SK-N-MC (cell line): ENCODE data around the gene GALNT13.

ENCODE experiments used
- EZH2 ChIP-seq: fragments of 200-600 bp; sonication (generic); IDR thresholded peaks from one replicate; pipeline ENCODE4 v1.6.1; 2017; ENCODE audit warnings: antibody characterized with exemption
- FOXP2 ChIP-seq: optimal IDR thresholded peaks from 2 replicates; pipeline ENCODE3; 2011; ENCODE audit warnings: mild to moderate bottlenecking, moderate library complexity; ENCODE audit not compliant: insufficient read depth; ENCODE audit errors: extremely low read length, control extremely low read depth
- POLR2AphosphoS5 ChIP-seq: IDR thresholded peaks from 2 replicates; pipeline ENCODE4 v1.6.1; 2012; ENCODE audit warnings: mild to moderate bottlenecking, low read depth, low read length, borderline replicate concordance

GRCh38 chr2:154422251-154422650, 550.5 kb downstream of the GALNT13 start:
- TF ChIP-seq EZH2 (no peak), POLR2AphosphoS5 (no peak), FOXP2 (no peak)
